Tibial nerve (tissue), 4 donors: Measurements from ENCODE around the gene PTPRD. TPM values are rescaled to one million over a fixed set of nuclear protein-coding genes. Genes with fewer than 3 reads are reported as not detected.

ENCODE experiments used
- DNase-seq, 2 donors: peaks; one replicate each; pipeline ENCODE4 v3.0.0-alpha.2; 2019; ENCODE audit warnings: low spot score in 2 of 2
- H3K27ac ChIP-seq, 4 donors: fragments of 200-600 bp; sonication (generic) in 3 of 4; one replicate each; pipeline ENCODE4 v1.5.1; 2017 to 2019; ENCODE audit warnings: mild to moderate bottlenecking in 1 of 4
- H3K27me3 ChIP-seq, 2 donors: fragments of 200-600 bp; sonication (generic) in 1 of 2; one replicate each; pipeline versions ENCODE4 v1.5.1 to v1.6.0; 2017 to 2019
- H3K36me3 ChIP-seq, 3 donors: fragments of 200-600 bp; sonication (generic); one replicate each; pipeline ENCODE4 v1.5.1; 2018 to 2019
- H3K4me1 ChIP-seq, 4 donors: fragments of 200-600 bp; sonication (generic) in 3 of 4; one replicate each; pipeline ENCODE4 v1.5.1; 2017 to 2019
- H3K4me3 ChIP-seq, 4 donors: fragments of 200-600 bp; sonication (generic) in 3 of 4; one replicate each; pipeline ENCODE4 v1.5.1; 2017 to 2019; ENCODE audit warnings: mild to moderate bottlenecking in 1 of 4, moderate library complexity in 1 of 4
- H3K9me3 ChIP-seq, 4 donors: fragments of 200-600 bp; sonication (generic) in 3 of 4; one replicate each; pipeline ENCODE4 v1.5.1; 2017 to 2019
- EP300 ChIP-seq, 2 donors: sonication (generic); formaldehyde crosslinking; IDR thresholded peaks; one replicate each; pipeline ENCODE4 v1.6.1; 2017; ENCODE audit warnings: antibody characterized with exemption in 2 of 2, mild to moderate bottlenecking in 1 of 2
- POLR2A ChIP-seq, 2 donors: fragments of 450-650 bp; IDR thresholded peaks; one replicate each; pipeline ENCODE4 v1.6.1; 2017; ENCODE audit warnings: antibody characterized with exemption in 2 of 2, mild to moderate bottlenecking in 2 of 2, moderate library complexity in 2 of 2
- WGBS, 2 donors: methylation state at CpG; one replicate each; pipeline ENCODE4 v1.1.5; 2018; 5-methylcytosine and 5-hydroxymethylcytosine counted together
- total RNA-seq, 4 donors: library from RNA; depleted of rRNA; stranded (reverse); fragments of >200 nt; gene quantifications; one replicate each; pipeline ENCODE4 v1.1.0, GENCODE V29; 2016
- TF ChIP-seq, protein P1 (sequence below), 5 experiments: fragments of 200-600 bp in 3 of 5; fragments of 450-650 bp in 2 of 5; sonication (generic) in 3 of 5; IDR thresholded peaks; one replicate each; pipeline ENCODE4 v1.5.1; 2016 to 2019; ENCODE audit warnings: antibody characterized with exemption in 5 of 5, mild to moderate bottlenecking in 3 of 5, moderate library complexity in 2 of 5

PTPRD gene
- total RNA-seq, 4 donors from 2014 or later = 1.7 to 13.2 (median 5.1) TPM

DNA sequence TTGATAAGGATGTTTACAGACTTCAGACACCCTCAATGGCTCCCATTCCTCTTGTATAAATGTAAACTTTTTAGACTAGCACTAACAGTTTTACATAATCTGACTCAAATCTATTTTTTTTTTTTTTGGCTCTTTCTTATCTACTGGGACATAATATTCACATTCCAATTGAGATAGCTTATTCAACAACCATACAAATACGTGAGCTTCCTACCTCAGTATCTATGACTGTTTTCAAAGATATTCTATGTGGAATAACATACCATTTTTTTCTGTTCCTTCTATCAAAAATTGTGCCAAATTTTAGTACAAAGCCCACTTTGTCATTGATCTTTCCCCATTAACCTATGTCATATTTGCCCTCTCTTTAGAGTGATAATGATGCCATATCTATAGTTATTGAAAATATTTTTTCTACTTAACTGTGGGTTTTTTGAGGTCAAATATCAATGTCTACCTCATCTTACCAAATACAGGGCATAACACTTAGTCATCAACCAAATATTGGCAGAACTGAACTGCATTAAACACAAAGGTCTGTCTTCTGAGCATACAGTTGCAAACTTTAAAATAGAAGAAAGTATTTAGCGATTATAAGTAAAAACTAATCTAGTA is 482.6 kb downstream of the PTPRD start:
- Histone ChIP-seq H3K4me3 (no peak overlapping the region), H3K4me1 (no peaks in the 10 kb centered on the region), H3K36me3 (no peaks in the 10 kb centered on the region), H3K27ac (no peak overlapping the region), H3K27me3 (no peaks in the 10 kb centered on the region), H3K9me3 (no peaks in the 10 kb centered on the region)
- TF ChIP-seq POLR2A (IDR thresholded peaks at IDR 0.05) (no peak), EP300 (IDR thresholded peaks at IDR 0.05) (no peak)
- TF ChIP-seq, protein P1, sequence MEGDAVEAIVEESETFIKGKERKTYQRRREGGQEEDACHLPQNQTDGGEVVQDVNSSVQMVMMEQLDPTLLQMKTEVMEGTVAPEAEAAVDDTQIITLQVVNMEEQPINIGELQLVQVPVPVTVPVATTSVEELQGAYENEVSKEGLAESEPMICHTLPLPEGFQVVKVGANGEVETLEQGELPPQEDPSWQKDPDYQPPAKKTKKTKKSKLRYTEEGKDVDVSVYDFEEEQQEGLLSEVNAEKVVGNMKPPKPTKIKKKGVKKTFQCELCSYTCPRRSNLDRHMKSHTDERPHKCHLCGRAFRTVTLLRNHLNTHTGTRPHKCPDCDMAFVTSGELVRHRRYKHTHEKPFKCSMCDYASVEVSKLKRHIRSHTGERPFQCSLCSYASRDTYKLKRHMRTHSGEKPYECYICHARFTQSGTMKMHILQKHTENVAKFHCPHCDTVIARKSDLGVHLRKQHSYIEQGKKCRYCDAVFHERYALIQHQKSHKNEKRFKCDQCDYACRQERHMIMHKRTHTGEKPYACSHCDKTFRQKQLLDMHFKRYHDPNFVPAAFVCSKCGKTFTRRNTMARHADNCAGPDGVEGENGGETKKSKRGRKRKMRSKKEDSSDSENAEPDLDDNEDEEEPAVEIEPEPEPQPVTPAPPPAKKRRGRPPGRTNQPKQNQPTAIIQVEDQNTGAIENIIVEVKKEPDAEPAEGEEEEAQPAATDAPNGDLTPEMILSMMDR (IDR thresholded peaks at IDR 0.05) = no peak
- 38 to 45% methylated on average over 2 of the region's 2 CpGs for WGBS, 2 donors
- no peak for DNase-seq

GRCh38 chr9:10127867-10128266 is 484.9 kb downstream of the PTPRD start:
- no peak for DNase-seq
- H3K4me3 ChIP-seq = no peak overlapping the region
- H3K9me3 ChIP-seq = no peaks in the 10 kb centered on the region
- H3K4me1 ChIP-seq = no peaks in the 10 kb centered on the region
- no peaks in the 10 kb centered on the region for H3K36me3 ChIP-seq
- WGBS, 2 donors = 92 to 95% methylated on average over 1 of the region's 1 CpG
- H3K27me3 ChIP-seq = no peaks in the 10 kb centered on the region
- no peak overlapping the region for H3K27ac ChIP-seq
- TF ChIP-seq, protein P1 (IDR thresholded peaks at IDR 0.05) = no peak
- no peak for TF ChIP-seq EP300 (IDR thresholded peaks at IDR 0.05)
- no peak for TF ChIP-seq POLR2A (IDR thresholded peaks at IDR 0.05)

DNA sequence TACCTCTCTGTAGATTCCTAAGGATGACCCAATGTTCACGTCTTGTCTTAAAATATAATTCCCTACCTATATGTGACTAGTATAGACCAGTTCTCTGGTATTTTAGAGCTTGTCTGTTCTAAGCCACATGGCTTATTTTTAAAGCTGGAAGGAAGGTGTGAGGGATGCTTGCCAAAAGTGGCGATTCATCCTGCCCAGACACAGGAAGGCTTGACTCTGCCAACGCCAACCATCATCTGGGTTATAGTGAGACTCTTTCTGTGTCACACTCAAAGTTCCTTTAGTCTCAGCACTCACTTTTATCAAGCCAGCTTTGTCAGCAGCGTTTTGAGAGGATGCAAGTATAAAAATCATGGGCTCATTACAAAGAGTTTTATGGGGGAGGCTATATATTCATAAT is 500.0 kb downstream of the PTPRD start:
- TF ChIP-seq POLR2A (IDR thresholded peaks at IDR 0.05) = no peak
- TF ChIP-seq EP300 (IDR thresholded peaks at IDR 0.05) = no peak
- TF ChIP-seq, protein P1 (IDR thresholded peaks at IDR 0.05) = no peak
- 58 to 68% methylated on average over 4 of the region's 4 CpGs for WGBS, 2 donors

DNA sequence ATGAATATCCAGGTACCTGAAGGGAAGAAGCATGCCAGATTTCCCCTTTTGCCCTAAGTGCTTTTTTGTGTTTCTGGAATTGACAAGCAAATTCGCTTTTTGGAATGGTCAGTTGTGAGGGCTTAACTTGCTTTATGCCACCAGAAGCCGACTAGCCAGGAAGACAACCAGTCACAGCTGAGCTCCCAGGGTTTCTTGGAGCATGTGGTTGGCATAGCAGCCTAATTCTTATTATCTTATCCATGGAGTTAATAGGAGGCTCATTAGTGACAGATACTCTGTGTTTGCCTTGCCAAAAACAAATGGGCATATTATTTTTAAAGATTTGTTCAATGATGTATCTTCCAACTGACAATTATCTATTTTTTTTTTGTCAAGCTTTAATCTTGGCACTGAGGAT is 500.7 kb downstream of the PTPRD start:
- WGBS, 2 donors = 83 to 88% methylated on average over 2 of the region's 2 CpGs
- TF ChIP-seq, protein P1 (IDR thresholded peaks at IDR 0.05) = no peak
- TF ChIP-seq POLR2A (IDR thresholded peaks at IDR 0.05) (no peak), EP300 (IDR thresholded peaks at IDR 0.05) (no peak)
- H3K27me3 ChIP-seq = no peaks in the 10 kb centered on the region
- no peaks in the 10 kb centered on the region for H3K4me1 ChIP-seq
- DNase-seq = no peak
- H3K9me3 ChIP-seq = no peaks in the 10 kb centered on the region
- H3K27ac ChIP-seq = no peak overlapping the region
- no peaks in the 10 kb centered on the region for H3K36me3 ChIP-seq
- no peak overlapping the region for H3K4me3 ChIP-seq

More for the DNA sequence above, 500.0 kb downstream of the PTPRD start:
- DNase-seq = no peak
- Histone ChIP-seq H3K27me3 (no peaks in the 10 kb centered on the region), H3K36me3 (no peaks in the 10 kb centered on the region), H3K9me3 (no peaks in the 10 kb centered on the region), H3K27ac (no peak overlapping the region), H3K4me1 (no peaks in the 10 kb centered on the region), H3K4me3 (no peak overlapping the region)

DNA sequence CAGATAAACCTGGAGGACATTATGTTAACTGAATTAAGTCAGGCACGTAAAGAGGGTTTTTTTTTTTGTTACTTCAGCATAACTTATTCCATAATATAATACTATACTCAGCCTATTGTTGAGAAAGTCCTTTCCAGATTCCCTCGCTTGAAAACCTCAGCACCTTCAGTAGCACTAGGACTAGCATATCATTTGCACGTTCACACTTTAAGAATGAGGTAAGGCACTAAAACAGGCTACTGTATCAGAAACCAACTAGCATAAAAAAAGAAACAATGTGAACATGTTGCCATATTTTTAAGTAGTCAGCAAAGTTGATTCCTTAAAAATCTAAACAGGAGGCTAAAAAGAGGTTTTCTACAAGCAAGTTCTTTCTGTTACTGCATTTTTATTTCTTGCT is 504.0 kb downstream of the PTPRD start:
- Histone ChIP-seq H3K9me3 (no peaks in the 10 kb centered on the region), H3K27ac (no peak overlapping the region), H3K4me3 (no peak overlapping the region), H3K36me3 (no peaks in the 10 kb centered on the region), H3K4me1 (no peaks in the 10 kb centered on the region), H3K27me3 (no peaks in the 10 kb centered on the region)
- WGBS, 2 donors = 80% methylated on average over 3 of the region's 3 CpGs
- TF ChIP-seq EP300 (IDR thresholded peaks at IDR 0.05) (no peak), POLR2A (IDR thresholded peaks at IDR 0.05) (no peak)
- TF ChIP-seq, protein P1 (IDR thresholded peaks at IDR 0.05) = no peak
- no peak for DNase-seq
